K562 (cell line): Measurements from ENCODE around the gene CCDC116. TPM values are rescaled to one million over a fixed set of nuclear protein-coding genes. Genes with fewer than 3 reads are reported as not detected.
A peak's percentile ranks its signal among the peaks of the same experiment; 100 is the strongest.

Experiments
- CBFA2T2 ChIP-seq: fragments of 450-650 bp; conservative IDR thresholded peaks from 2 replicates; pipeline ENCODE4 v1.6.1; 2017; ENCODE audit warnings: mild to moderate bottlenecking
- CBX5 ChIP-seq: IDR thresholded peaks from 2 replicates; pipeline ENCODE4 v1.6.1; 2014; ENCODE audit warnings: low read depth, borderline replicate concordance
- ELF2 ChIP-seq: fragments of 250-450 bp; sonication (Bioruptor Pico); IDR thresholded peaks from 2 replicates; pipeline ENCODE4 v1.5.0; 2021; ENCODE audit warnings: mild to moderate bottlenecking
- EP300 ChIP-seq: IDR thresholded peaks from 2 replicates; pipeline ENCODE4 v1.6.1; 2012; ENCODE audit warnings: low read length, improper control_type of control experiment
- KLF13 ChIP-seq: fragments of 450-650 bp; IDR thresholded peaks from 2 replicates; pipeline ENCODE4 v1.6.1; 2016; ENCODE audit warnings: missing genetic modification characterization, low read depth, mild to moderate bottlenecking, missing compliant biosample characterization, moderate library complexity, borderline replicate concordance
- MAZ ChIP-seq, 2 experiments: fragments of 450-650 bp in 1 of 2; sonication (generic) in 1 of 2; formaldehyde crosslinking; IDR thresholded peaks in 1 of 2; conservative IDR thresholded peaks in 1 of 2; 2 replicates each; pipeline versions ENCODE4 v1.4.0 to v1.5.0; 2020; ENCODE audit warnings: mild to moderate bottlenecking in 1 of 2, missing genetic modification reagents in 1 of 2
- MBD1 ChIP-seq: fragments of 250-450 bp; sonication (Bioruptor Pico); IDR thresholded peaks from 2 replicates; pipeline ENCODE4 v1.8.0; 2022; ENCODE audit warnings: inconsistent platforms
- NR2C2 ChIP-seq, 2 experiments: fragments of 200-800 bp in 1 of 2; sonication (Bioruptor generic) in 1 of 2; sonication (generic) in 1 of 2; formaldehyde crosslinking in 1 of 2; IDR thresholded peaks; 2 replicates each; pipeline versions ENCODE4 v1.6.1 to v1.8.0; 2016 to 2022; ENCODE audit warnings: mild to moderate bottlenecking in 1 of 2, missing compliant biosample characterization in 1 of 2, missing genetic modification characterization in 1 of 2, missing genetic modification reagents in 1 of 2
- PML ChIP-seq: IDR thresholded peaks from 2 replicates; pipeline ENCODE4 v1.6.1; 2012; ENCODE audit warnings: low read length, inconsistent platforms
- POLR2A ChIP-seq: fragments of 450-650 bp; conservative IDR thresholded peaks from 2 replicates; pipeline ENCODE4 v1.6.1; 2016
- SIN3A ChIP-seq, 2 experiments: fragments of 150-350 bp in 1 of 2; IDR thresholded peaks; 2 replicates each; pipeline ENCODE4 v1.6.1; 2011 to 2016; ENCODE audit warnings: borderline replicate concordance in 2 of 2, low read depth in 2 of 2, low read length in 2 of 2, mild to moderate bottlenecking in 2 of 2, moderate library complexity in 2 of 2; ENCODE audit not compliant: control insufficient read depth in 1 of 2
- SREBF1 ChIP-seq: fragments of 150-350 bp; IDR thresholded peaks from 2 replicates; pipeline ENCODE4 v1.6.1; 2014; ENCODE audit warnings: antibody characterized with exemption, low read depth, low read length, borderline replicate concordance
- TAF15 ChIP-seq: fragments of 200-400 bp; formaldehyde crosslinking; IDR thresholded peaks from 2 replicates; pipeline ENCODE4 v1.6.1; 2017; ENCODE audit warnings: mild to moderate bottlenecking, low read depth, low read length, moderate library complexity
- ZKSCAN1 ChIP-seq: fragments of 150-350 bp; IDR thresholded peaks from 2 replicates; pipeline ENCODE4 v1.6.1; 2016; ENCODE audit warnings: low read depth, low read length
- ZNF175 ChIP-seq: fragments of 200-800 bp; sonication (Bioruptor generic); IDR thresholded peaks from 2 replicates; pipeline ENCODE4 v1.6.1; 2016; ENCODE audit warnings: low read depth, mild to moderate bottlenecking, missing genetic modification characterization, missing compliant biosample characterization
- ZNF77 ChIP-seq: fragments of 250-450 bp; sonication (Bioruptor Pico); IDR thresholded peaks from 2 replicates; pipeline ENCODE4 v1.5.0; 2020
- polyA plus RNA-seq, 8 experiments: library from polyadenylated mRNA; depleted of rRNA in 4 of 8; stranded (reverse) in 5 of 8; unstranded in 3 of 8; fragments of >200 nt; fragmentation: Nextera tagmentation in 2 of 8; fragmentation: Illumina TruSeq in 1 of 8; extraction: Ambion mirVana in 2 of 8; extraction: Trizol in 1 of 8; gene quantifications; 2 replicates each; pipeline versions ENCODE4 v1.2.1 to v1.2.3, GENCODE V29; 2011 to 2014; ENCODE audit warnings: inconsistent platforms in 1 of 8, missing spikeins in 1 of 8
- total RNA-seq, 7 experiments: library from RNA; depleted of rRNA in 6 of 7; stranded (reverse); fragments of >200 nt in 6 of 7; fragmentation: Illumina TruSeq in 2 of 7; extraction: Trizol in 2 of 7; gene quantifications; 2 replicates each; pipeline versions ENCODE4 v1.2.1 to v1.2.3, GENCODE V29; 2011 to 2021; ENCODE audit warnings: low replicate concordance in 1 of 7
- TF ChIP-seq, protein P1 (sequence below): fragments of 450-650 bp; IDR thresholded peaks from 2 replicates; pipeline ENCODE4 v1.6.1; 2017; ENCODE audit warnings: mild to moderate bottlenecking, moderate library complexity
- TF ChIP-seq, protein P2 (sequence below): fragments of 450-650 bp; IDR thresholded peaks from 2 replicates; pipeline ENCODE4 v1.6.1; 2014; ENCODE audit warnings: low read depth, mild to moderate bottlenecking, moderate library complexity, borderline replicate concordance
- TF ChIP-seq, protein P3 (sequence below): fragments of 250-450 bp; sonication (Bioruptor Pico); IDR thresholded peaks from 2 replicates; pipeline ENCODE4 v1.9.0; 2021; ENCODE audit warnings: mild to moderate bottlenecking

Gene CCDC116
- total and polyA plus RNA-seq, 9 of the 15 experiments (the other 6 are each of a cell fraction or from before 2014, with no cell fraction given): 1.6 to 11.3 (median 4.7) TPM

DNA sequence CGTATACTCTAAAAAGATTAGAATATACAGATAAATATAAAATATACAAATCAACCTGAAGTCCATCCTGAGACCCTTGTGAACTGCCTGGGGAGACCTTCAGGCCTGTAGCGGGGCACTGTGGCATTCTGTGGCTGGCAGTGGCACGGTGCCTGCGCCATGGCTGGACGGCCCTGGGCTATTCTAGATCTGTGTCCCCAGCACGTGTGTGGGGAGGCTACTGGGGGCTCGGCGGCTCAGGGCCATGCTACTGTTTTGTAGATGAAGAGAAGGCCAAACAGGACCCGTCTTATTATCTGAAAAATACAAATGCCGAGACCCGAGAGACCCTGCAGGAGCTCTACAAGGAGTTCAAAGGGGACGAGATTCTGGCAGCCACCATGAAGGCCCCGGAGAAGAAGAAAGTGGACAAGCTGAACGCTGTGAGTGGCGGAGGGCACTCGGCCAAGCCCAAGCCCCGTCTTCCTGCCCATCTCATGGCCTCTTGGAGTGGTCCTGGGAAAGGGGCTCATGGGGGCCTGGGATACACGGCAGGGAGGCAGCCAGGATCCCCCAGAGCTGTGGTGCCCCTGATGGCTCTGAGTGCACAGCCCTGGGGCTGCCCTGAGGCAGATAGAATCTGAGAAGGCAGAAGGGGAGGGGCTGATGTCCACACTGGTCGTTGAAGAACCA is 52.1 kb downstream of the CCDC116 start (continued):
- TF ChIP-seq, protein P1, sequence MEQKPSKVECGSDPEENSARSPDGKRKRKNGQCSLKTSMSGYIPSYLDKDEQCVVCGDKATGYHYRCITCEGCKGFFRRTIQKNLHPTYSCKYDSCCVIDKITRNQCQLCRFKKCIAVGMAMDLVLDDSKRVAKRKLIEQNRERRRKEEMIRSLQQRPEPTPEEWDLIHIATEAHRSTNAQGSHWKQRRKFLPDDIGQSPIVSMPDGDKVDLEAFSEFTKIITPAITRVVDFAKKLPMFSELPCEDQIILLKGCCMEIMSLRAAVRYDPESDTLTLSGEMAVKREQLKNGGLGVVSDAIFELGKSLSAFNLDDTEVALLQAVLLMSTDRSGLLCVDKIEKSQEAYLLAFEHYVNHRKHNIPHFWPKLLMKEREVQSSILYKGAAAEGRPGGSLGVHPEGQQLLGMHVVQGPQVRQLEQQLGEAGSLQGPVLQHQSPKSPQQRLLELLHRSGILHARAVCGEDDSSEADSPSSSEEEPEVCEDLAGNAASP: no peak
- no peak for TF ChIP-seq ZKSCAN1
- no peak for TF ChIP-seq CBX5
- no peak for TF ChIP-seq ELF2 (CRISPR knock-in tag)
- TF ChIP-seq ZNF175 (CRISPR knock-in tag): no peak
- no peak for TF ChIP-seq SIN3A (IDR thresholded peaks at IDR 0.05; ENCODE audit: borderline replicate concordance in 2 of 2, control insufficient read depth in 1 of 2, low read depth in 2 of 2, low read length in 2 of 2)
- TF ChIP-seq SREBF1: no peak
- TF ChIP-seq CBFA2T2: no peak
- TF ChIP-seq EP300: no peak
- no peak for TF ChIP-seq POLR2A
- TF ChIP-seq ZNF77: no peak
- TF ChIP-seq, protein P2, sequence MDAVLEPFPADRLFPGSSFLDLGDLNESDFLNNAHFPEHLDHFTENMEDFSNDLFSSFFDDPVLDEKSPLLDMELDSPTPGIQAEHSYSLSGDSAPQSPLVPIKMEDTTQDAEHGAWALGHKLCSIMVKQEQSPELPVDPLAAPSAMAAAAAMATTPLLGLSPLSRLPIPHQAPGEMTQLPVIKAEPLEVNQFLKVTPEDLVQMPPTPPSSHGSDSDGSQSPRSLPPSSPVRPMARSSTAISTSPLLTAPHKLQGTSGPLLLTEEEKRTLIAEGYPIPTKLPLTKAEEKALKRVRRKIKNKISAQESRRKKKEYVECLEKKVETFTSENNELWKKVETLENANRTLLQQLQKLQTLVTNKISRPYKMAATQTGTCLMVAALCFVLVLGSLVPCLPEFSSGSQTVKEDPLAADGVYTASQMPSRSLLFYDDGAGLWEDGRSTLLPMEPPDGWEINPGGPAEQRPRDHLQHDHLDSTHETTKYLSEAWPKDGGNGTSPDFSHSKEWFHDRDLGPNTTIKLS: no peak
- TF ChIP-seq NR2C2 (CRISPR knock-in tag; IDR thresholded peaks at IDR 0.05): no peak
- no peak for TF ChIP-seq NR2C2 (tag; IDR thresholded peaks at IDR 0.05)
- no peak for TF ChIP-seq MAZ (CRISPR knock-in tag; conservative IDR thresholded peaks at IDR 0.05 in 1 of 2, IDR thresholded peaks at IDR 0.05 in 1 of 2)
- TF ChIP-seq KLF13: no peak
- TF ChIP-seq MBD1 (CRISPR knock-in tag): no peak
- TF ChIP-seq, protein P3, sequence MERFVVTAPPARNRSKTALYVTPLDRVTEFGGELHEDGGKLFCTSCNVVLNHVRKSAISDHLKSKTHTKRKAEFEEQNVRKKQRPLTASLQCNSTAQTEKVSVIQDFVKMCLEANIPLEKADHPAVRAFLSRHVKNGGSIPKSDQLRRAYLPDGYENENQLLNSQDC (CRISPR knock-in tag): no peak
- TF ChIP-seq TAF15: peak; percentile 86
- peak; percentile 11; the same call in 1 of the 2 replicates for TF ChIP-seq PML
